B cell (primary cell): ENCODE data around the gene CYTH2. TPM values are rescaled to one million over a fixed set of nuclear protein-coding genes. Genes with fewer than 3 reads are reported as not detected.

Experiments used
- ATAC-seq: fragments of 200-7000 bp; cut with Tn5 transposase; one replicate; pipeline ENCODE4 v1.10.0; 2021; ENCODE audit warnings: low read depth, mild to moderate bottlenecking, moderate number of reproducible peaks, moderate library complexity
- CTCF ChIA-PET: fragments of 350-600 bp; sonication (Branson Sonifier 250); formaldehyde crosslinking; loops from one replicate; lab custom pipeline; 2021; ENCODE audit warnings: antibody characterized with exemption, inconsistent platforms; lab: Charles Lee
- POLR2A ChIA-PET: fragments of 350-600 bp; sonication (Branson Sonifier 250); formaldehyde crosslinking; loops from one replicate; lab custom pipeline; 2021; ENCODE audit warnings: antibody characterized with exemption; lab: Charles Lee
- DNase-seq: peaks from one replicate; pipeline ENCODE4 v3.0.0; 2013
- H2AFZ ChIP-seq: 2 replicates; pipeline ENCODE4 v1.6.1; 2012; ENCODE audit warnings: mild to moderate bottlenecking, low read depth, low read length; ENCODE audit not compliant: insufficient read depth, poor library complexity, severe bottlenecking
- H3K27ac ChIP-seq, 2 donors: 1 replicate in 1 of 2; 2 replicates in 1 of 2; pipeline ENCODE4 v1.5.1; 2012 to 2013; ENCODE audit warnings: low read length in 2 of 2, mild to moderate bottlenecking in 2 of 2, moderate library complexity in 1 of 2
- H3K27me3 ChIP-seq, 4 experiments: fragments of 200-600 bp in 1 of 4; sonication (generic) in 1 of 4; replicated peaks in 1 of 4; 1 replicate in 2 of 4; 2 replicates in 2 of 4; pipeline versions ENCODE4 v1.6.1 to v1.7.0; 2013 to 2016; ENCODE audit warnings: low read length in 3 of 4, mild to moderate bottlenecking in 2 of 4, mixed read lengths in 1 of 4, moderate library complexity in 1 of 4; ENCODE audit not compliant: insufficient read depth in 4 of 4, control insufficient read depth in 3 of 4; ENCODE audit errors: control extremely low read depth in 1 of 4
- H3K36me3 ChIP-seq, 2 experiments: replicated peaks in 1 of 2; 1 replicate in 1 of 2; 2 replicates in 1 of 2; pipeline versions ENCODE4 v1.6.1 to v1.7.1; 2013; ENCODE audit warnings: low read length in 1 of 2; ENCODE audit not compliant: insufficient read depth in 2 of 2, control insufficient read depth in 1 of 2; ENCODE audit errors: control extremely low read depth in 1 of 2, extremely low read depth in 1 of 2
- H3K4me1 ChIP-seq, 2 donors: fragments of 200-600 bp in 1 of 2; sonication (generic) in 1 of 2; 1 replicate in 1 of 2; 2 replicates in 1 of 2; pipeline versions ENCODE4 v1.5.1 to v1.6.1; 2013 to 2017; ENCODE audit warnings: low read length in 2 of 2; ENCODE audit not compliant: control insufficient read depth in 2 of 2, insufficient read depth in 2 of 2
- H3K4me2 ChIP-seq: replicated peaks from 2 replicates; pipeline ENCODE3; 2012; ENCODE audit warnings: mild to moderate bottlenecking, low read depth, low read length; ENCODE audit not compliant: poor library complexity, severe bottlenecking
- H3K4me3 ChIP-seq, 5 experiments: fragments of 200-600 bp in 1 of 5; sonication (generic) in 1 of 5; 1 replicate in 3 of 5; 2 replicates in 2 of 5; pipeline versions ENCODE4 v1.5.1 to v1.7.0; 2011 to 2016; ENCODE audit warnings: low read length in 4 of 5, mild to moderate bottlenecking in 4 of 5, low read depth in 2 of 5, control low read depth in 1 of 5, moderate library complexity in 1 of 5; ENCODE audit not compliant: insufficient read depth in 1 of 5; ENCODE audit errors: control extremely low read depth in 1 of 5, extremely low read depth in 1 of 5
- H3K79me2 ChIP-seq: fragments of 200-600 bp; sonication (generic); one replicate; pipeline ENCODE4 v1.6.0; 2016; ENCODE audit warnings: low read length; ENCODE audit not compliant: control insufficient read depth, insufficient read depth
- H3K9ac ChIP-seq: fragments of 200-600 bp; sonication (generic); 2 replicates; pipeline ENCODE4 v1.6.1; 2017; ENCODE audit warnings: mild to moderate bottlenecking, low read length, moderate library complexity
- H3K9me3 ChIP-seq, 3 donors: one replicate each; pipeline versions ENCODE4 v1.6.1 to v1.7.1; 2013; ENCODE audit warnings: low read length in 2 of 3; ENCODE audit not compliant: control insufficient read depth in 2 of 3, insufficient read depth in 1 of 3; ENCODE audit errors: control extremely low read depth in 1 of 3
- H4K20me1 ChIP-seq: 2 replicates; pipeline ENCODE4 v1.6.0; 2012; ENCODE audit warnings: mild to moderate bottlenecking, low read length; ENCODE audit not compliant: insufficient read depth, control insufficient read depth, poor library complexity, severe bottlenecking
- H3K27ac Mint-ChIP-seq: one replicate; pipeline ENCODE4 v1.8.0; 2021; ENCODE audit warnings: mixed read lengths
- H3K27me3 Mint-ChIP-seq: one replicate; pipeline ENCODE4 v1.8.0; 2021; ENCODE audit warnings: mixed read lengths
- H3K4me1 Mint-ChIP-seq: one replicate; pipeline ENCODE4 v1.8.0; 2021; ENCODE audit warnings: mixed read lengths
- H3K4me3 Mint-ChIP-seq: one replicate; pipeline ENCODE4 v1.8.0; 2021; ENCODE audit warnings: mixed read lengths
- H3K9me3 Mint-ChIP-seq: one replicate; pipeline ENCODE4 v1.8.0; 2022; ENCODE audit warnings: mixed read lengths; ENCODE audit not compliant: insufficient read depth
- EZH2 ChIP-seq: IDR thresholded peaks from 2 replicates; pipeline ENCODE4 v1.6.1; 2012; ENCODE audit warnings: borderline replicate concordance, low read depth, mild to moderate bottlenecking, moderate library complexity, low read length; ENCODE audit not compliant: insufficient read depth, poor library complexity, severe bottlenecking
- WGBS: methylation state at CpG from one replicate; pipeline ENCODE4 v1.1.5; 2013; ENCODE audit warnings: missing lambda C conversion rate; ENCODE audit not compliant: insufficient coverage; 5-methylcytosine and 5-hydroxymethylcytosine counted together
- intact Hi-C: fragments of 100-400 bp; cut with micrococcal nuclease; formaldehyde crosslinking; loops from one replicate; pipeline ENCODE4 v1.10.0; 2022
- polyA plus RNA-seq: library from polyadenylated mRNA; depleted of rRNA; stranded (reverse); fragments of >200 nt; gene quantifications from 2 replicates; pipeline ENCODE4 v1.2.3, GENCODE V29; 2012
- total RNA-seq, 2 donors: library from RNA; stranded (reverse); fragments of 120-200 nt in 1 of 2; gene quantifications; 1 replicate in 1 of 2; 2 replicates in 1 of 2; pipeline versions ENCODE4 v1.2.3 to v1.2.4, GENCODE V29; 2013 to 2022
- TF ChIP-seq, protein P1 (sequence below): fragments of 200-600 bp; IDR thresholded peaks from one replicate; pipeline ENCODE4 v1.8.0; 2022; ENCODE audit warnings: antibody characterized with exemption, mild to moderate bottlenecking

Gene CYTH2
- total and polyA plus RNA-seq, 2 donors (not counting 1 experiment from before 2014, with no cell fraction given), result 40.7 to 56.0 TPM

DNA sequence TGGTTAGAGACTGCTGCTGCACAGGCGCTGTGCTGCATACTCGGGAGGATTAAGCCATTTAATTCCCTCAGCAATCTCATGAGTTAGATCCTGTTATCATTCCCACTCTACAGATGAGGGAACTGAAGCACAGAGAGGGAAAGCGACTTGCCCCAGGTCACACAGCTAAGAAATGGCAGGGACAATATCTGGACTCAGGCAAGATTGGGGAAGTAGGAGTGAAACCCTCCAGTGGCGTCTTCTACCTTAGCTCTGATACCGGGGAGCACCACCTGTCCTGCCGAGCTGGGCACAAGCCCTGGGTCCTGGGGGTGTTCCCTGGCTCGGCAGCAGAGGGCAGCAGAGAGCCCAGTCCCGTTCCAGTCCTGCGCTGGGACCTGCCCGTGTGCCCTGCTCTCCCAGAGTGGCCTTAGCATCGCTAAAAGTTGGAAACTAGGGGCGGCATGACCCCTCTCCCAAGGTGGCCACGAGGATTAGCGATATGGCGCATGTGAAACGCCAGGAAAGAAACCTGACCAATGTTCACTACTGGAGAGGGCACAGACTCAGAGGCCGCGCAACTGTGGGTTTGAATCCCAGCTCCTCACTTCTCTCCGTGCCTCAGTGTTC lies 20.5 kb downstream of the CYTH2 start:
- H3K27ac Mint-ChIP-seq, result peak overlapping the region; percentile 20
- DNase-seq (peak; percentile 86), ATAC-seq (peak; percentile 57)
- H3K27me3 ChIP-seq, result peaks cover 0 to 32% (median 15%) of the 10 kb centered on the region in 4 experiments
- POLR2A ChIA-PET, result interaction anchor here (0.5 to 1.6 kb wide), 4 partner anchors 16 to 163 kb away, joined by 4 to 15 read pairs (median 6); no protein-coding TSS in a partner anchor
- peaks cover 6% of the 10 kb centered on the region for H4K20me1 ChIP-seq
- no peaks in the 10 kb centered on the region for H3K9me3 Mint-ChIP-seq
- peak overlapping the region; percentile 75 for H3K4me2 ChIP-seq
- peaks cover 21% of the 10 kb centered on the region for H3K27me3 Mint-ChIP-seq
- peaks cover 34% of the 10 kb centered on the region for H3K4me1 Mint-ChIP-seq
- no peak overlapping the region for H3K9ac ChIP-seq
- peak overlapping the region; percentile 45 for H3K4me3 Mint-ChIP-seq
- H3K27ac ChIP-seq, result no peak overlapping the region
- peaks cover 0 to 27% (median 0%) of the 10 kb centered on the region in 3 donors for H3K9me3 ChIP-seq
- H2AFZ ChIP-seq, result no peak overlapping the region
- H3K4me1 ChIP-seq, result peaks cover 38 to 44% of the 10 kb centered on the region in 2 donors
- no peaks in the 10 kb centered on the region for H3K79me2 ChIP-seq
- H3K36me3 ChIP-seq, result no peaks in the 10 kb centered on the region
- TF ChIP-seq EZH2, result no peak
- TF ChIP-seq, protein P1, sequence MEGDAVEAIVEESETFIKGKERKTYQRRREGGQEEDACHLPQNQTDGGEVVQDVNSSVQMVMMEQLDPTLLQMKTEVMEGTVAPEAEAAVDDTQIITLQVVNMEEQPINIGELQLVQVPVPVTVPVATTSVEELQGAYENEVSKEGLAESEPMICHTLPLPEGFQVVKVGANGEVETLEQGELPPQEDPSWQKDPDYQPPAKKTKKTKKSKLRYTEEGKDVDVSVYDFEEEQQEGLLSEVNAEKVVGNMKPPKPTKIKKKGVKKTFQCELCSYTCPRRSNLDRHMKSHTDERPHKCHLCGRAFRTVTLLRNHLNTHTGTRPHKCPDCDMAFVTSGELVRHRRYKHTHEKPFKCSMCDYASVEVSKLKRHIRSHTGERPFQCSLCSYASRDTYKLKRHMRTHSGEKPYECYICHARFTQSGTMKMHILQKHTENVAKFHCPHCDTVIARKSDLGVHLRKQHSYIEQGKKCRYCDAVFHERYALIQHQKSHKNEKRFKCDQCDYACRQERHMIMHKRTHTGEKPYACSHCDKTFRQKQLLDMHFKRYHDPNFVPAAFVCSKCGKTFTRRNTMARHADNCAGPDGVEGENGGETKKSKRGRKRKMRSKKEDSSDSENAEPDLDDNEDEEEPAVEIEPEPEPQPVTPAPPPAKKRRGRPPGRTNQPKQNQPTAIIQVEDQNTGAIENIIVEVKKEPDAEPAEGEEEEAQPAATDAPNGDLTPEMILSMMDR, result peak; percentile 91
- WGBS, result 19% methylated on average over 17 of the region's 19 CpGs
- no peak overlapping the region for H3K4me3 ChIP-seq
- intact Hi-C loops, result loop anchor here (1.0 to 10.0 kb wide), 4 partner anchors 95 to 119 kb away; partner anchors contain the start of genes GRIN2D and KDELR1
- CTCF ChIA-PET, result interaction anchor here (0.6 to 5.5 kb wide), 29 partner anchors 9 to 528 kb away, joined by 3 to 65 read pairs (median 4); partner anchors contain the start of genes KDELR1, SYNGR4 and TMEM143
